ENCODE data around the gene LMCD1.

GRCh38 chr3:8519774-8520448 lies 18.3 kb downstream of the LMCD1 start:
- TF ChIP-seq CTCF (IDR thresholded peaks at IDR 0.05; ENCODE audit: borderline replicate concordance, extremely low read depth, low read length, poor library complexity, severe bottlenecking) = no peak
- no peak for TF ChIP-seq EZH2 (IDR thresholded peaks at IDR 0.05; ENCODE audit: borderline replicate concordance, low read depth, low read length, severe bottlenecking)
